ENCODE data around the gene NEU1. TPM values are rescaled to one million over a fixed set of nuclear protein-coding genes. Genes with fewer than 3 reads are reported as not detected.
"Not testable (repeated sequence)": the region's sequence is repeated elsewhere in the genome, so short reads cannot be mapped to it uniquely, and the experiment has no call there.

Gene NEU1
- total RNA-seq, 1 experiment from 2014 or later = 133 TPM

DNA sequence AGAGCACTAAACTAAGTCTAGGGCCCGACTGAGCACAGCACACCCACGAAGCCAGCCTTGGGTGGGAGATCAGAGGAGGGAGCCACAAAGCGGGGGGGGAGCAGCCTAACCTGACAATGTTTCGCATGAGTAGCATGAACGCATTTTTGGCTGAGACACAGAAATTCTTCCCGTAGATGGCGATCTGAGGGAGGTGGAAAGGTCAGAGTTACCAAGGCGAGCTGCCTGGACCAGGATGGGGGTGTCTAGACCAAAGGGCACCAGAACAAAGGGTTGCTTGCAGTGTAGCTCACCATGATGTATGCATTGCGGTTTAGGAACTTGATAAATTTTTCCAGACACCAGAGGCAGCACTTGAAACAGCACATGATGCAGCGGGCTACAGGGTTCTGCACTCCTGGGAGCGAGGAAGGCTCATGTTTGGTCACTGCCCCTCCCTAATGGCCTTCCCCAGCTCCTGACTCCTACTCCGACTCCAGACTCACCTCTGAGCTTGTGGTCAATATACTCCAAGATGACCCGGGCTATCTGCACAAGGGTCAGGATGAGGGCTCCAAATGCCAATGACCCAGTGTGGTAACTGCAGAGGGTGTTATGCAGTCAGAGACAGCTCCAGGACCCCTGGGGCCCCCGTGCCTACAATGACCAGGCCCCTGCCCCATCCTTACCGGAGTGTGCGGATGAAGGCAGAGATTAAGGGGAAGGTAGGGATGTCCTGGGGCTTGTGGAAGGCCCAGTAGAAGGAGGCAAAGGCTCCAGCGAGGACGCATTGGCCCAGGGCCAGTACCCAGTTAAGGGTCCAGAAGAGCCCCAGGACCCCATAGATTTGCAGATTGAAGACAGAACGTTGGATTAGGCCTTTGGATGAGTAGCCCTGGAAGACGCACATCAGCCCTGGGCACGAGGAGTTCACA, 2.8 kb upstream of the NEU1 start:
- DNase-seq = no peak
- intact Hi-C loops (cut with micrococcal nuclease; ENCODE audit: unreplicated experiment) = no loop called here
- Mint-ChIP-seq H3K27ac (ENCODE audit: unreplicated experiment) (no peak overlapping the region), H3K27me3 (ENCODE audit: unreplicated experiment) (peaks cover 9% of the 10 kb centered on the region), H3K36me3 (ENCODE audit: insufficient read depth, unreplicated experiment) (peaks cover 64% of the 10 kb centered on the region), H3K4me3 (ENCODE audit: low read depth, unreplicated experiment) (no peak overlapping the region), H3K9me3 (ENCODE audit: low read depth, unreplicated experiment) (no peaks in the 10 kb centered on the region), H3K4me1 (ENCODE audit: low read depth, unreplicated experiment) (peaks cover 19% of the 10 kb centered on the region)
- no TSS peak for BruUV-seq (replicated peaks)
- TF ChIP-seq, protein P1, sequence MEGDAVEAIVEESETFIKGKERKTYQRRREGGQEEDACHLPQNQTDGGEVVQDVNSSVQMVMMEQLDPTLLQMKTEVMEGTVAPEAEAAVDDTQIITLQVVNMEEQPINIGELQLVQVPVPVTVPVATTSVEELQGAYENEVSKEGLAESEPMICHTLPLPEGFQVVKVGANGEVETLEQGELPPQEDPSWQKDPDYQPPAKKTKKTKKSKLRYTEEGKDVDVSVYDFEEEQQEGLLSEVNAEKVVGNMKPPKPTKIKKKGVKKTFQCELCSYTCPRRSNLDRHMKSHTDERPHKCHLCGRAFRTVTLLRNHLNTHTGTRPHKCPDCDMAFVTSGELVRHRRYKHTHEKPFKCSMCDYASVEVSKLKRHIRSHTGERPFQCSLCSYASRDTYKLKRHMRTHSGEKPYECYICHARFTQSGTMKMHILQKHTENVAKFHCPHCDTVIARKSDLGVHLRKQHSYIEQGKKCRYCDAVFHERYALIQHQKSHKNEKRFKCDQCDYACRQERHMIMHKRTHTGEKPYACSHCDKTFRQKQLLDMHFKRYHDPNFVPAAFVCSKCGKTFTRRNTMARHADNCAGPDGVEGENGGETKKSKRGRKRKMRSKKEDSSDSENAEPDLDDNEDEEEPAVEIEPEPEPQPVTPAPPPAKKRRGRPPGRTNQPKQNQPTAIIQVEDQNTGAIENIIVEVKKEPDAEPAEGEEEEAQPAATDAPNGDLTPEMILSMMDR (IDR thresholded peaks at IDR 0.05; ENCODE audit: unreplicated experiment) = no peak
- CTCF ChIA-PET = no interaction called here

DNA sequence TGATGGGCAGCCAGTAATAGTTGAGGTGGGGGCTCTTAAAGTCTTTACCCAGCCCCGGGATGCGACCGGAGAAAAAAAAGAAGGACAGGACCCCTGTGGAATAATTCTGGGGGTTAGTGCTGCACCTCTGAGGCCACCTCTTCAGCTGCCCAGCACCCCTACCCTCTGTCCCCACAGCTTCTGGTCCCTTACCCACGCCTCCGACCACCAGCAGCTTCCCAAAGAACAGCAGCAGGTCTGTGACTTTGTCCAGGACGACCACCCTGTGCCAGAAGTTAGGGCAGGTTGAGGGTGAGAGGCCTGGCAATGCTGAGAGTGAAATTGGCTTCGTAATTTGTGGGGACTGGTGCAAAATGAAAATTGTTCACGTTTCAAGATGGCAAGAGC, 2.2 kb upstream of the NEU1 start:
- CTCF ChIA-PET = no interaction called here

DNA sequence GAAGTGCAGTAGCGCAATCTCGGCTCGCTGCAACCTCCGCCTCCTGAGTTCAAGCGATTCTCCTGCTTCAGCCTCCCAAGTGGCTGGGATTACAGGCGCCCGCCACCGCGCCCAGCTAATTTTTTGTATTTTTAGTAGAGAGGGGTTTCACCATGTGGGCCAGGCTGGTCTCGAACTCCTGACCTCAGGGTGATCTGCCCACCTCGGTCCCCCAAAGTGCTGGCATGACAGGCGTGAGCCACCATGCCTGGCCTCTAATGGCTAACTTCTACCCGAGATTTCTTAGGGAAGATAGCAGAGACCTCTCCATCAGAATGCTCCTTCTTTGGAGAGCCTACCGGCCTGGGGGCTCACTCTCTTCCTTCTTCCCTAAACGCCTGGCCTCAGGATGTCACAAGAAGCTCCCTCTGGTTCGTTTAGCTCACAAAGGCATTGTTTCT, 1.5 kb upstream of the NEU1 start:
- peak overlapping the region; percentile 85 for H3K4me3 Mint-ChIP-seq (ENCODE audit: low read depth, unreplicated experiment)
- BruUV-seq (replicated peaks); H3K27me3 Mint-ChIP-seq (ENCODE audit: unreplicated experiment); H3K9me3 Mint-ChIP-seq (ENCODE audit: low read depth, unreplicated experiment); DNase-seq: not testable (repeated sequence)
- TF ChIP-seq, protein P1 (IDR thresholded peaks at IDR 0.05; ENCODE audit: unreplicated experiment) = peak; percentile 26
- H3K27ac Mint-ChIP-seq (ENCODE audit: unreplicated experiment) = peak overlapping the region; percentile 96
- H3K36me3 Mint-ChIP-seq (ENCODE audit: insufficient read depth, unreplicated experiment) = peaks cover 65% of the 10 kb centered on the region
- intact Hi-C loops (cut with micrococcal nuclease; ENCODE audit: unreplicated experiment) = loop anchor here (5.0 kb wide), 1 partner anchor 87 kb away; the partner anchor contains the start of gene VWA7
- H3K4me1 Mint-ChIP-seq (ENCODE audit: low read depth, unreplicated experiment) = peaks cover 19% of the 10 kb centered on the region
- CTCF ChIA-PET = interaction anchor here (0.6 to 0.9 kb wide), 2 partner anchors 94 to 1375 kb away, joined by 3 to 4 read pairs; no protein-coding TSS in a partner anchor

More for the DNA sequence above, 2.2 kb upstream of the NEU1 start:
- Mint-ChIP-seq H3K27ac (ENCODE audit: unreplicated experiment) (no peak overlapping the region), H3K4me3 (ENCODE audit: low read depth, unreplicated experiment) (no peak overlapping the region), H3K9me3 (ENCODE audit: low read depth, unreplicated experiment) (no peaks in the 10 kb centered on the region), H3K27me3 (ENCODE audit: unreplicated experiment) (peaks cover 9% of the 10 kb centered on the region), H3K4me1 (ENCODE audit: low read depth, unreplicated experiment) (peaks cover 19% of the 10 kb centered on the region), H3K36me3 (ENCODE audit: insufficient read depth, unreplicated experiment) (peaks cover 65% of the 10 kb centered on the region)
- no peak for DNase-seq
- intact Hi-C loops (cut with micrococcal nuclease; ENCODE audit: unreplicated experiment) = loop anchor here (5.0 kb wide), 1 partner anchor 88 kb away; the partner anchor contains the start of gene VWA7
- TF ChIP-seq, protein P1 (IDR thresholded peaks at IDR 0.05; ENCODE audit: unreplicated experiment) = no peak
- BruUV-seq (replicated peaks) = no TSS peak

DNA sequence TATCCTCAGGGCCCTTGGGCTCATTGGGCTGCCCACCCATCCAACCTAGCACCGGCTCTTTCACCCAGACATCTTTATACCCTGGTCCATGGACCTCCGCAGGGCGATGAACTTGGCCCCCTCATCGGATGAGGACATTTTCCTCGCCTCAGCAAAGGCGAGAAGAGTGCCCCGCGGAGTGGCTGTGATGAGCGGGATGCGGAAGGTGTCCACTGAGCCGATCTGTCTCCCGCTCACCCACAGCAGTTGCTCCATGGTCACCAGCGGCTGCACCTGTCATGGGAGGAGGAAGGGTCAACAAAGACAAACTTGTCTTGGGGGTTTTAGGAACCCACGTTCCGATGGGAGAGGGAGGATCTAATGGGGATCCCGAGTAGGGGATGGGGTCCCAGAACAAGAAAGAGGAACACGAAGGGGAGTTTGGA, 690 bp downstream of the NEU1 start:
- Mint-ChIP-seq H3K36me3 (ENCODE audit: insufficient read depth, unreplicated experiment) (peaks cover 65% of the 10 kb centered on the region), H3K9me3 (ENCODE audit: low read depth, unreplicated experiment) (no peaks in the 10 kb centered on the region), H3K27me3 (ENCODE audit: unreplicated experiment) (peaks cover 9% of the 10 kb centered on the region), H3K4me1 (ENCODE audit: low read depth, unreplicated experiment) (peaks cover 19% of the 10 kb centered on the region), H3K27ac (ENCODE audit: unreplicated experiment) (peak overlapping the region; percentile 96), H3K4me3 (ENCODE audit: low read depth, unreplicated experiment) (peak overlapping the region; percentile 85)
- intact Hi-C loops (cut with micrococcal nuclease; ENCODE audit: unreplicated experiment) = loop anchor here (5.0 kb wide), 1 partner anchor 85 kb away; the partner anchor contains the start of gene VWA7
- TF ChIP-seq, protein P1 (IDR thresholded peaks at IDR 0.05; ENCODE audit: unreplicated experiment) = no peak
- no peak for DNase-seq
- no TSS peak for BruUV-seq (replicated peaks)
- CTCF ChIA-PET = interaction anchor here (1.0 kb wide), 1 partner anchor 23 kb away, joined by 4 read pairs; no protein-coding TSS in a partner anchor
